ENCODE results near the gene DCC.

DNA sequence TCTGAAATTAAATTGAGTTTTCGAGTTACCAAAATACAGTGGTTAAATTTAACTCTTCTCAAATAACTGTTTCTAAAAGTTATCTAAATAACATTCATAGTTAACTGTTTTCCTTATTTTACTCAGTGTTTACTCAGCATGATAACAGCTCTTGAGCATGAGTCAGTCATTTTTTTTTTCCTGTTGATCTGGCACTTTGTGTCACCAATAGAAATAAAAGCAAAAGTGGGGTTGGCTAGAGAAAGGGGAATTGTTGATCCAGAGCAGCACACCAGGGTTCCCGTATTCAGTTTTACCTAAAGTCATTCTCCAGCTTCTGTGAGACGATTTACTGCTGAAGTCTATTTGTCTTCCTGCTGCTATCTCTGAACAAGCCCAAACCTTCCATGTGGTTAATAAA is 851.6 kb downstream of the DCC start:
- TF ChIP-seq EZH2phosphoT487 (IDR thresholded peaks at IDR 0.05; ENCODE audit: insufficient read depth, low read depth) (no peak), EZH2 (IDR thresholded peaks at IDR 0.05; ENCODE audit: insufficient read depth, poor library complexity, severe bottlenecking) (no peak)
